ENCODE measurements around the gene KRT33B. TPM values are rescaled to one million over a fixed set of nuclear protein-coding genes. Genes with fewer than 3 reads are reported as not detected.
A peak's percentile ranks its signal among the peaks of the same experiment; 100 is the strongest.

The KRT33B gene
- total and polyA plus RNA-seq, 2 of the 4 experiments (the other 2 are of a cell fraction): 0.18 to 0.22 TPM

- Histone ChIP-seq H3K56ac (ENCODE audit: extremely low read depth, insufficient read depth, low read length) (no peak overlapping the region), H3K27ac (ENCODE audit: insufficient read depth, low read length) (no peak overlapping the region), H4K20me1 (ENCODE audit: insufficient read depth, low read length) (no peaks in the 10 kb centered on the region), H2BK15ac (ENCODE audit: low read depth, low read length) (peak overlapping the region; percentile 56; the same call in 1 of the 3 replicates), H4K5ac (ENCODE audit: low read depth, low read length) (no peak overlapping the region), H3K4me3 (ENCODE audit: insufficient read depth, low read depth, low read length) (no peak overlapping the region), H3K4me1 (ENCODE audit: control insufficient read depth, insufficient read depth, low read length) (peaks cover 2% of the 10 kb centered on the region), H4K91ac (ENCODE audit: insufficient read depth, low read depth, low read length) (peak overlapping the region; percentile 63), H3K18ac (ENCODE audit: low read depth, low read length) (no peak overlapping the region), H3K79me1 (ENCODE audit: low read depth in 1 of 2, low read length in 2 of 2) (no peaks in the 10 kb centered on the region), H2AK5ac (ENCODE audit: low read depth, low read length) (peak overlapping the region; percentile 62; the same call in 1 of the 2 replicates), H3K36me3 (ENCODE audit: control insufficient read depth, insufficient read depth, low read length) (no peaks in the 10 kb centered on the region), H4K8ac (ENCODE audit: low read depth in 2 of 2, low read length in 2 of 2) (peak overlapping the region in 1 of 2 experiments; percentile 50; a peak in 3 of 4 replicates), H2BK20ac (ENCODE audit: low read depth, low read length) (peak overlapping the region; percentile 42; the same call in 1 of the 2 replicates), H3K4ac (ENCODE audit: low read depth, low read length) (peak overlapping the region; percentile 10; the same call in 1 of the 2 replicates), H3K4me2 (ENCODE audit: low read depth, low read length) (no peak overlapping the region), H2BK5ac (ENCODE audit: low read depth, low read length, poor library complexity, severe bottlenecking) (peak overlapping the region; percentile 6), H2AFZ (replicated peaks; ENCODE audit: low read length, poor library complexity) (no peak overlapping the region), H3K9me3 (ENCODE audit: control insufficient read depth, insufficient read depth, low read length) (no peaks in the 10 kb centered on the region), H2BK120ac (ENCODE audit: low read depth, low read length) (peak overlapping the region; percentile 88), H3K14ac (replicated peaks; ENCODE audit: low read depth, low read length) (no peak overlapping the region), H2AK9ac (replicated peaks; ENCODE audit: low read depth, low read length, poor library complexity) (peak overlapping the region; percentile 42), H3K27me3 (ENCODE audit: control insufficient read depth, insufficient read depth, low read length) (no peaks in the 10 kb centered on the region), H3K9me1 (ENCODE audit: insufficient read depth, low read length) (peaks cover 3% of the 10 kb centered on the region; the same call in 1 of the 2 replicates), H3K23ac (ENCODE audit: low read depth, low read length) (no peak overlapping the region), H3K9ac (ENCODE audit: low read depth, low read length) (no peak overlapping the region)
- in situ Hi-C loops (cut with MboI; ENCODE audit: low sequenced_read_pairs) (no loop called here), intact Hi-C loops (cut with micrococcal nuclease) (no loop called here), dilution Hi-C loops (cut with HindIII; ENCODE audit: low sequenced_read_pairs, unreplicated experiment) (no loop called here)
- no TSS peak for BruUV-seq (replicated peaks)
- ATAC-seq (ENCODE audit: low read depth): no peak
- ChIA-PET POLR2A (ENCODE audit: unreplicated experiment) (no interaction called here), CTCF (no interaction called here)
- TF ChIP-seq MAFK (IDR thresholded peaks at IDR 0.05; ENCODE audit: low read depth, low read length) (no peak), RFX5 (IDR thresholded peaks at IDR 0.05; ENCODE audit: low read depth, low read length) (no peak), POLR2A (IDR thresholded peaks at IDR 0.05; ENCODE audit: low read depth, low read length) (no peak), CEBPB (IDR thresholded peaks at IDR 0.05; ENCODE audit: low read depth, low read length) (no peak), RCOR1 (IDR thresholded peaks at IDR 0.05; ENCODE audit: insufficient replicate concordance, low read length) (no peak), RAD21 (IDR thresholded peaks at IDR 0.05; ENCODE audit: low read length) (no peak), MAZ (IDR thresholded peaks at IDR 0.05; ENCODE audit: borderline replicate concordance, low read depth, low read length) (no peak), NFE2L2 (IDR thresholded peaks at IDR 0.05; ENCODE audit: low read depth, low read length) (no peak)
- TF ChIP-seq, protein P1, sequence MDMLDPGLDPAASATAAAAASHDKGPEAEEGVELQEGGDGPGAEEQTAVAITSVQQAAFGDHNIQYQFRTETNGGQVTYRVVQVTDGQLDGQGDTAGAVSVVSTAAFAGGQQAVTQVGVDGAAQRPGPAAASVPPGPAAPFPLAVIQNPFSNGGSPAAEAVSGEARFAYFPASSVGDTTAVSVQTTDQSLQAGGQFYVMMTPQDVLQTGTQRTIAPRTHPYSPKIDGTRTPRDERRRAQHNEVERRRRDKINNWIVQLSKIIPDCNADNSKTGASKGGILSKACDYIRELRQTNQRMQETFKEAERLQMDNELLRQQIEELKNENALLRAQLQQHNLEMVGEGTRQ (IDR thresholded peaks at IDR 0.05; ENCODE audit: low read depth, low read length): no peak
- TF ChIP-seq, protein P2, sequence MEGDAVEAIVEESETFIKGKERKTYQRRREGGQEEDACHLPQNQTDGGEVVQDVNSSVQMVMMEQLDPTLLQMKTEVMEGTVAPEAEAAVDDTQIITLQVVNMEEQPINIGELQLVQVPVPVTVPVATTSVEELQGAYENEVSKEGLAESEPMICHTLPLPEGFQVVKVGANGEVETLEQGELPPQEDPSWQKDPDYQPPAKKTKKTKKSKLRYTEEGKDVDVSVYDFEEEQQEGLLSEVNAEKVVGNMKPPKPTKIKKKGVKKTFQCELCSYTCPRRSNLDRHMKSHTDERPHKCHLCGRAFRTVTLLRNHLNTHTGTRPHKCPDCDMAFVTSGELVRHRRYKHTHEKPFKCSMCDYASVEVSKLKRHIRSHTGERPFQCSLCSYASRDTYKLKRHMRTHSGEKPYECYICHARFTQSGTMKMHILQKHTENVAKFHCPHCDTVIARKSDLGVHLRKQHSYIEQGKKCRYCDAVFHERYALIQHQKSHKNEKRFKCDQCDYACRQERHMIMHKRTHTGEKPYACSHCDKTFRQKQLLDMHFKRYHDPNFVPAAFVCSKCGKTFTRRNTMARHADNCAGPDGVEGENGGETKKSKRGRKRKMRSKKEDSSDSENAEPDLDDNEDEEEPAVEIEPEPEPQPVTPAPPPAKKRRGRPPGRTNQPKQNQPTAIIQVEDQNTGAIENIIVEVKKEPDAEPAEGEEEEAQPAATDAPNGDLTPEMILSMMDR (conservative IDR thresholded peaks at IDR 0.05; ENCODE audit: low read depth, low read length): no peak
- TF ChIP-seq, protein P3, sequence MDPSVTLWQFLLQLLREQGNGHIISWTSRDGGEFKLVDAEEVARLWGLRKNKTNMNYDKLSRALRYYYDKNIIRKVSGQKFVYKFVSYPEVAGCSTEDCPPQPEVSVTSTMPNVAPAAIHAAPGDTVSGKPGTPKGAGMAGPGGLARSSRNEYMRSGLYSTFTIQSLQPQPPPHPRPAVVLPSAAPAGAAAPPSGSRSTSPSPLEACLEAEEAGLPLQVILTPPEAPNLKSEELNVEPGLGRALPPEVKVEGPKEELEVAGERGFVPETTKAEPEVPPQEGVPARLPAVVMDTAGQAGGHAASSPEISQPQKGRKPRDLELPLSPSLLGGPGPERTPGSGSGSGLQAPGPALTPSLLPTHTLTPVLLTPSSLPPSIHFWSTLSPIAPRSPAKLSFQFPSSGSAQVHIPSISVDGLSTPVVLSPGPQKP (IDR thresholded peaks at IDR 0.05; ENCODE audit: borderline replicate concordance, low read depth, low read length): no peak
- 80% methylated on average over 1 of the region's 18 CpGs; no CpG with 5 or more reads in 1 of the 2 experiments for WGBS, 2 experiments (ENCODE audit: extremely low coverage in 2 of 2, insufficient read length in 1 of 2)
- DNase-seq: no peak
Measured at GRCh38 chr17:41326173-41327145, 43.2 kb downstream of the KRT33B start.

Data from IMR-90 (cell line).